DMS 273 treated with DMSO at 0.1 percent for 48 hours (cell line): ENCODE measurements around the gene ERC2.

ENCODE experiments used
- DNase-seq: peaks from one replicate; lab custom pipeline; 2025; lab: John Stamatoyannopoulos, UW

The ERC2 gene

GRCh38 chr3:55746808-55747413, 721.4 kb downstream of the ERC2 start:
- no peak for DNase-seq

GRCh38 chr3:55742832-55743136, 725.5 kb downstream of the ERC2 start:
- DNase-seq = no peak

GRCh38 chr3:55742022-55742831, 726.0 kb downstream of the ERC2 start:
- DNase-seq = no peak

- DNase-seq = no peak
These were observed 731.1 kb downstream of the ERC2 start for GRCh38 chr3:55737186-55737585.

- no peak for DNase-seq
These were observed 732.3 kb downstream of the ERC2 start for GRCh38 chr3:55735976-55736375.

GRCh38 chr3:55731741-55732140, 736.5 kb downstream of the ERC2 start:
- no peak for DNase-seq

GRCh38 chr3:55729546-55729945, 738.7 kb downstream of the ERC2 start:
- no peak for DNase-seq

- no peak for DNase-seq
These were observed 739.7 kb downstream of the ERC2 start for GRCh38 chr3:55728461-55729100.

GRCh38 chr3:55726501-55726775, 741.8 kb downstream of the ERC2 start:
- no peak for DNase-seq

- no peak for DNase-seq
These were observed 742.4 kb downstream of the ERC2 start for GRCh38 chr3:55725681-55726500.

- DNase-seq = no peak
These were observed 743.4 kb downstream of the ERC2 start for GRCh38 chr3:55724821-55725220.

- DNase-seq = no peak
These were observed 743.9 kb downstream of the ERC2 start for GRCh38 chr3:55724407-55724784.

- no peak for DNase-seq
These were observed 744.4 kb downstream of the ERC2 start for GRCh38 chr3:55723653-55724406.

GRCh38 chr3:55721716-55722484, 746.4 kb downstream of the ERC2 start:
- DNase-seq = no peak

GRCh38 chr3:55720614-55721013, 747.7 kb downstream of the ERC2 start:
- no peak for DNase-seq

- no peak for DNase-seq
These were observed 748.8 kb downstream of the ERC2 start for GRCh38 chr3:55719508-55719907.

GRCh38 chr3:55719006-55719405, 749.3 kb downstream of the ERC2 start:
- DNase-seq = no peak

GRCh38 chr3:55718521-55718921, 749.7 kb downstream of the ERC2 start:
- no peak for DNase-seq

GRCh38 chr3:55718074-55718473, 750.2 kb downstream of the ERC2 start:
- DNase-seq = no peak

GRCh38 chr3:55717481-55717880, 750.8 kb downstream of the ERC2 start:
- DNase-seq = no peak

- no peak for DNase-seq
These were observed 751.5 kb downstream of the ERC2 start for GRCh38 chr3:55716611-55717225.
